ENCODE results near the gene ZKSCAN7. TPM values are rescaled to one million over a fixed set of nuclear protein-coding genes. Genes with fewer than 3 reads are reported as not detected.
A peak's percentile ranks its signal among the peaks of the same experiment; 100 is the strongest.
"Not testable (repeated sequence)": the region's sequence is repeated elsewhere in the genome, so short reads cannot be mapped to it uniquely, and the experiment has no call there.

The ZKSCAN7 gene
- total RNA-seq, 6 donors from 2014 or later: 2.9 to 13.6 (median 3.5) TPM

- Histone ChIP-seq H3K4me1 (no peaks in the 10 kb centered on the region), H3K27me3 (no peaks in the 10 kb centered on the region), H3K27ac (no peak overlapping the region), H3K36me3 (peaks cover 9 to 45% (median 33%) of the 10 kb centered on the region in 4 donors), H3K4me3 (no peak overlapping the region), H3K9me3 (peaks cover 16 to 37% (median 29%) of the 10 kb centered on the region in 4 donors)
- WGBS, 2 donors: 92 to 100% methylated on average over 1 of the region's 1 CpG
- DNase-seq (no peak), ATAC-seq (ENCODE audit: low FRiP score in 2 of 2) (no peak)
- TF ChIP-seq POLR2A (IDR thresholded peaks at IDR 0.05): no peak
- no peak for TF ChIP-seq POLR2AphosphoS5 (IDR thresholded peaks at IDR 0.05)
- no peak for TF ChIP-seq EP300 (IDR thresholded peaks at IDR 0.05)
- TF ChIP-seq CTCF (IDR thresholded peaks at IDR 0.05): no peak
Measured at GRCh38 chr3:44568561-44568960, 13.6 kb downstream of the ZKSCAN7 start.

- H3K9me3 ChIP-seq: peaks cover 16 to 37% (median 30%) of the 10 kb centered on the region in 4 donors
- H3K4me3 ChIP-seq: no peak overlapping the region
- no peak for ATAC-seq (ENCODE audit: low FRiP score in 2 of 2)
- TF ChIP-seq POLR2A (IDR thresholded peaks at IDR 0.05) (no peak), POLR2AphosphoS5 (IDR thresholded peaks at IDR 0.05) (no peak), EP300 (IDR thresholded peaks at IDR 0.05) (no peak), CTCF (IDR thresholded peaks at IDR 0.05) (no peak)
- H3K36me3 ChIP-seq: peaks cover 9 to 35% (median 25%) of the 10 kb centered on the region in 4 donors
- H3K4me1 ChIP-seq: no peaks in the 10 kb centered on the region
- 98% methylated on average over 4 of the region's 4 CpGs for WGBS, 2 donors
- no peak for DNase-seq
- no peaks in the 10 kb centered on the region for H3K27me3 ChIP-seq
- H3K27ac ChIP-seq: no peak overlapping the region
Measured at GRCh38 chr3:44571024-44571423, 16.0 kb downstream of the ZKSCAN7 start.

GRCh38 chr3:44576613-44577012 lies 21.6 kb downstream of the ZKSCAN7 start:
- Histone ChIP-seq H3K4me3 (no peak overlapping the region), H3K27me3 (no peaks in the 10 kb centered on the region), H3K9me3 (peaks cover 1 to 12% (median 4%) of the 10 kb centered on the region in 4 donors), H3K36me3 (no peaks in the 10 kb centered on the region), H3K4me1 (no peaks in the 10 kb centered on the region), H3K27ac (no peak overlapping the region)
- no peak for TF ChIP-seq POLR2AphosphoS5 (IDR thresholded peaks at IDR 0.05)
- no peak for TF ChIP-seq CTCF (IDR thresholded peaks at IDR 0.05)
- TF ChIP-seq EP300 (IDR thresholded peaks at IDR 0.05): no peak
- no peak for TF ChIP-seq POLR2A (IDR thresholded peaks at IDR 0.05)
- DNase-seq (no peak), ATAC-seq (ENCODE audit: low FRiP score in 2 of 2) (no peak)

GRCh38 chr3:44577354-44577952 lies 22.5 kb downstream of the ZKSCAN7 start:
- H3K4me1 ChIP-seq; H3K27me3 ChIP-seq; DNase-seq; H3K27ac ChIP-seq; H3K4me3 ChIP-seq; H3K36me3 ChIP-seq; ATAC-seq (ENCODE audit: low FRiP score in 2 of 2): not testable (repeated sequence)
- 88 to 95% methylated on average over 9 to 11 of the region's 11 CpGs for WGBS, 2 donors
- H3K9me3 ChIP-seq: peaks cover 0 to 12% (median 2%) of the 10 kb centered on the region in 4 donors

- H3K36me3 ChIP-seq; H3K27ac ChIP-seq; H3K4me1 ChIP-seq; H3K4me3 ChIP-seq; ATAC-seq (ENCODE audit: low FRiP score in 2 of 2); H3K27me3 ChIP-seq: not testable (repeated sequence)
- DNase-seq: peak in 1 of 2 donors; percentile 64
- 96 to 98% methylated on average over 22 of the region's 22 CpGs for WGBS, 2 donors
- peaks cover 0 to 12% (median 0%) of the 10 kb centered on the region in 4 donors for H3K9me3 ChIP-seq
Measured at GRCh38 chr3:44578316-44578715, 23.3 kb downstream of the ZKSCAN7 start.

- DNase-seq (peak in 1 of 2 donors; percentile 62), ATAC-seq (ENCODE audit: low FRiP score in 2 of 2) (peak in 1 of 2 donors; percentile 45)
- not testable (repeated sequence) for H3K27me3 ChIP-seq, H3K4me3 ChIP-seq, H3K36me3 ChIP-seq, H3K27ac ChIP-seq, H3K4me1 ChIP-seq
- WGBS, 2 donors: 96 to 98% methylated on average over 21 to 36 of the region's 37 CpGs
- H3K9me3 ChIP-seq: peaks cover 0 to 12% (median 0%) of the 10 kb centered on the region in 4 donors
Measured at GRCh38 chr3:44578924-44579515, 24.0 kb downstream of the ZKSCAN7 start.

GRCh38 chr3:44579749-44580148 lies 24.8 kb downstream of the ZKSCAN7 start:
- peaks cover 0 to 12% (median 0%) of the 10 kb centered on the region in 4 donors for H3K9me3 ChIP-seq
- 96 to 97% methylated on average over 3 to 14 of the region's 15 CpGs for WGBS, 2 donors
- DNase-seq; H3K36me3 ChIP-seq; ATAC-seq (ENCODE audit: low FRiP score in 2 of 2); H3K27me3 ChIP-seq; H3K4me3 ChIP-seq; H3K4me1 ChIP-seq; H3K27ac ChIP-seq: not testable (repeated sequence)

- H3K4me3 ChIP-seq; H3K36me3 ChIP-seq; H3K9me3 ChIP-seq; H3K27ac ChIP-seq; H3K27me3 ChIP-seq; ATAC-seq (ENCODE audit: low FRiP score in 2 of 2): not testable (repeated sequence)
- peak in 1 of 2 donors; percentile 53 for DNase-seq
- 55 to 93% methylated on average over 12 to 58 of the region's 62 CpGs for WGBS, 2 donors
- H3K4me1 ChIP-seq: peaks cover 0 to 15% (median 7%) of the 10 kb centered on the region in 4 donors
Measured at GRCh38 chr3:44580971-44581370, 26.0 kb downstream of the ZKSCAN7 start.

Data from upper lobe of left lung (tissue), 6 donors.